HG03103 (cell line): ENCODE results near the gene TMEM129.
A peak's percentile ranks its signal among the peaks of the same experiment; 100 is the strongest.
"Not testable (repeated sequence)": the region's sequence is repeated elsewhere in the genome, so short reads cannot be mapped to it uniquely, and the experiment has no call there.

Source experiments
- ATAC-seq: cut with Tn5 transposase; IDR thresholded peaks from one replicate; pipeline ENCODE4 v1.9.1; 2021; ENCODE audit warnings: low read depth; ENCODE audit not compliant: unreplicated experiment

TMEM129 gene

GRCh38 chr4:1703867-1704266 lies 17.3 kb downstream of the TMEM129 start:
- no peak for ATAC-seq

- ATAC-seq, result not testable (repeated sequence)
Observed at GRCh38 chr4:1701671-1702070, 19.5 kb downstream of the TMEM129 start.

- ATAC-seq, result no peak
Observed at GRCh38 chr4:1695913-1696312, 25.2 kb downstream of the TMEM129 start.

- peak; percentile 53 for ATAC-seq
Observed at GRCh38 chr4:1693131-1693896, 27.8 kb downstream of the TMEM129 start.

- ATAC-seq, result no peak
Observed at GRCh38 chr4:1691737-1692373, 29.3 kb downstream of the TMEM129 start.

- ATAC-seq, result no peak
Observed at GRCh38 chr4:1690698-1691097, 30.4 kb downstream of the TMEM129 start.

GRCh38 chr4:1686440-1687036 lies 34.6 kb downstream of the TMEM129 start:
- no peak for ATAC-seq

GRCh38 chr4:1685235-1686150 lies 35.6 kb downstream of the TMEM129 start:
- no peak for ATAC-seq

- peak; percentile 8 for ATAC-seq
Observed at GRCh38 chr4:1684506-1685234, 36.5 kb downstream of the TMEM129 start.

GRCh38 chr4:1683736-1684505 lies 37.2 kb downstream of the TMEM129 start, which contains the start of gene FAM53A:
Gene FAM53A (minus strand): TSS chr4:1684313. CDS start chr4:1668741, 15,572 bp downstream.
- peak; percentile 82 for ATAC-seq

- no peak for ATAC-seq
Observed at GRCh38 chr4:1683261-1683735, 37.8 kb downstream of the TMEM129 start.

- ATAC-seq, result no peak
Observed at GRCh38 chr4:1682860-1683259, 38.3 kb downstream of the TMEM129 start.

GRCh38 chr4:1678244-1678643 lies 42.9 kb downstream of the TMEM129 start:
- ATAC-seq, result no peak

GRCh38 chr4:1676605-1677525 lies 44.3 kb downstream of the TMEM129 start:
- ATAC-seq, result no peak

- ATAC-seq, result no peak
Observed at GRCh38 chr4:1675802-1676137, 45.4 kb downstream of the TMEM129 start.

GRCh38 chr4:1675136-1675801 lies 45.9 kb downstream of the TMEM129 start:
- no peak for ATAC-seq

GRCh38 chr4:1674682-1675081 lies 46.4 kb downstream of the TMEM129 start:
- ATAC-seq, result no peak

GRCh38 chr4:1673671-1674070 lies 47.5 kb downstream of the TMEM129 start:
- ATAC-seq, result no peak
